ENCODE results near the gene ABHD17A. TPM values are rescaled to one million over a fixed set of nuclear protein-coding genes. Genes with fewer than 3 reads are reported as not detected.
"Not testable (repeated sequence)": the region's sequence is repeated elsewhere in the genome, so short reads cannot be mapped to it uniquely, and the experiment has no call there.

Gene ABHD17A
- polyA plus RNA-seq, 3 donors: 33.3 to 37.7 (median 34.9) TPM

DNA sequence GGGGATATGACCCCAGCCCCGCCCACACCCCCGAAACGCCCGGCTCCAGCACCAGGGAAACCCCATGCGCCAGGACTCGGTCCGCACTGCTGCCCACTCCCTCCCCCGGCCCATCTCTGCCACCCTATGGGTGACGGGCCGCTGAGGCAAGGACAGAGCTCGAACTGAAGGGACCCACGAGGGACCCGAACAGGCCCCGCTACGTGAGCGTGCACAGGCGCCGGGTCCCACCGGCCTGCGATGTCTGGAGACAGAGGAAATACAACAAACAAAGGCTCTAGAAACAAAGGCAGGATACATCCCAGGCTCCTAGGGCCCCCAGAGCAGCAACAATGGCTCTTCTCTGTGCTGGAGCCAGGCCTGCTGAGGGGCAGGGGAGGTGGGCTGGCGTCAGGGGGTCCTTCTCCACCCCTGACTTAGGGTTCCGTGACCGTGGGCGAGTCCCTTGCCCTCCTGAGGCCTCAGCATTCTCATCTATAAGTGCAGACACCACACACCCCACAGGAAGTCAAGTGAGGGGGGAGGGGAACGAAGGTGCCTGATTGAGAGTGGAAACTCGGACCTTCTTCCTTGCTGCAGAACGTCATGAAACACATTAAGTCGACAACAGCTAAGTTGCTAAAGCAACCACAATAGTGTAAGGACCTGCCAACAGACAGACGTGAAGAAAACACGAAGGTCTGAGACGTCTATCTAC is 3.1 kb downstream of the ABHD17A start:
- DNase-seq (ENCODE audit: low read depth in 3 of 3, low spot score in 2 of 3): no peak

DNA sequence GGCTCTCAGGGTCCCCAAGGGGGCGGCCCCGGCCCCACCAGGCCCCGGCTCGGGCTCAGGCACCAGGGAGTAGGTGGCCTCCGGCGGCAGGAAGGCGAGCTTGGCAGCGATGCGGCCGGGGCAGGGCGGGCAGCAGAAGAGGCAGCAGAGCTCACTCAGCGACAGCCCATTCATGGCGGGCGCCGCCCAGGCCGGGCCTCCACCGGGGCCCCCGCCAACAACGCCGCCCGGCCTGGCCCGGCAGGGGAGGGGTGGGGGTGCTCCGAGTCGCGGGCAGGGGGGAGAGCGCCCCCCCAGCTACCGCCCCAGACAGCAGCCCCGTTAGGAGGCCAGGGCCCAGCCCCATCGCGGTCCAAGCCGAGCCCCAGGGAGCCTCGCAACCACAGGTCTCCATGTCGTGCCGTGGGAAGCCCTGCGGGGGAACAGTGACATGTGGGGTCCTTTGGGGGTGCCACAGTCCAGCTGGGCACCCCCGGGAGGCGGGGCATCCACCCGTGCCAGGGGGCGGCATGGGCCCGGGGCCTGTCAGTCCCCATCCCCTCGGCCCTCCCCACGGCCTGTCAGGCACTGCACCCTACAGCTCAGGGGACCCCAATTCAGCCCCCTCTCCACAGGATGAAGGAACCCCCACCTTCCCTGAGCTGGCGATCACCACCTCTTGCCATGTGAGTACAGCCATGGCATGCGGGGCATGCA is 3.8 kb downstream of the ABHD17A start:
- DNase-seq (ENCODE audit: low read depth in 3 of 3, low spot score in 2 of 3): not testable (repeated sequence)

DNA sequence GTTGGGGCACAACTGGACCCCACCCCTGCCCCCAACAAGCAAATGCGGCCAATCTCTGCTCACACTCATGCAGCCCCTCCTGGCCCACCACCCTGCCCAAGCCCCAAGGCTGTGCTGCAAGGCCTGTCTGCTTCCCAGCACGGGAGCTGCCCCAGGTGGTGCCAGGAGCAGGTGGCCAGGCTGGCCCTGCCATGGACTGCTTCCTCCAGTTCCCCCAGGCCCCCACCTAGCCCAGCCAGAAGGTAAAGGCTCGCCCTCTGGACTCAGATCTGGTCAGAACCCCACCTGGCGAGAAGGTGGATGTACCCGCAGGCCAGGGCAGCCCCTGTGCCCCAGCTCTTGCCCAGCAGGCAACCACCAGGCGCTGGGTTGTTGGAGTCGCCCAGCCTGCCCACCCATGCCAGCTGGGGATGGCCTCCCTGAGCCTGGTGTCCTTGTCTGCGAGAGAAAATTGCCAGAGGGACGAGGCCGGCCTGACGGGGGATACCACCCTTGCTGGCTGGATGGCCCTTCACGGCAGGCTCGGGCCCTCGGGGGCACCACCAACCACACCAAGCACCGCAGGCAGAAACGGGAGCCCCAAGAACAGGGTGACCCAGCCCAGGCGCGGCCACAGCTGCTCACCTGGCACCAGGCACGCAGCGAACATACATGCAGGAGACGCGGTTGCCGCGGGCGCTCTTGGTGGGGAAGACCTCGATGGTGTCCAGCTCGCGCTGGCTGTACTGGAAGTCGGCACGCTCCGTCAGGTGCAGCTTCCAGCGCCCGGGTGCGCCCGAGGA is 4.5 kb downstream of the ABHD17A start:
- no peak for DNase-seq (ENCODE audit: low read depth in 3 of 3, low spot score in 2 of 3)

DNA sequence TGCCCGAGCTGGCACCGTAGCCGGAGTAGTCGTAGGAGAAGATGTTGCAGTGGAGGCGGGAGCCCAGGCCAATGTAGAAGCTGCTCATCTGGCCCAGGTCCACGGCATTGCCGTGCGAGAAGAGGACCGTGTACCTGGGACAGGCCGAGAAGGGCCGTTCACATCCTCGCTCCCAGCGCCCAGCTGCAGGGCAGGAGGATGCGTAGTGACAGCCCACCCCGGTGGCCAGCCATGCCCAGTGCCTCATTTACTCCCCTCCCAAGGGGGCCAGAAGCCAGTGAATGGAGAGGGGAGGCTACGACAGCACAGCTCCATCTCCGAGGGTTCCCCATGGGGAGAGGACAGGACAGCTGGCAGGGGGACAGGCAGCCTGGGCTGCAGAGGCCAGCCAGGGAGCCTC is 5.3 kb downstream of the ABHD17A start:
- not testable (repeated sequence) for DNase-seq (ENCODE audit: low read depth in 3 of 3, low spot score in 2 of 3)

DNA sequence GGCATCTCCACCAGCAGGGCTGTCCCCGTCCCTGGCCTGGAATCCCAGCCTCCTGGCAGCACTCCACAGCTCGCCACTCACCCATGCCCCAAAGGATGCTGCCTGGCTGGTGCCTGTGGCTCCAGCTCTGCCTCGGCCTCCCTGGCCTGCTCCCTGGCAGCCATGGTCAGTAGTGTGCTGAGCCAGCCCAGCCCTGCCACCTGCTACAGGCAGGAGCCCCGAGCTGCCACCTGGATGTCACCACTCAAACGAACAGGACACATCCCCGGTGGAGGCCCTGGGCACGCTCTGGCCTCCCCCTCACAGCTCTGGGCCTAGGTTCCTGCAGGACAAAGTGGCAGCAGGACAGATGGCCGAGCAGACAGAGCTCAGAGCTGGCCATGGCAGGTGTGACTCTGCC is 6.7 kb downstream of the ABHD17A start:
- DNase-seq (ENCODE audit: low read depth in 3 of 3, low spot score in 2 of 3): not testable (repeated sequence)

DNA sequence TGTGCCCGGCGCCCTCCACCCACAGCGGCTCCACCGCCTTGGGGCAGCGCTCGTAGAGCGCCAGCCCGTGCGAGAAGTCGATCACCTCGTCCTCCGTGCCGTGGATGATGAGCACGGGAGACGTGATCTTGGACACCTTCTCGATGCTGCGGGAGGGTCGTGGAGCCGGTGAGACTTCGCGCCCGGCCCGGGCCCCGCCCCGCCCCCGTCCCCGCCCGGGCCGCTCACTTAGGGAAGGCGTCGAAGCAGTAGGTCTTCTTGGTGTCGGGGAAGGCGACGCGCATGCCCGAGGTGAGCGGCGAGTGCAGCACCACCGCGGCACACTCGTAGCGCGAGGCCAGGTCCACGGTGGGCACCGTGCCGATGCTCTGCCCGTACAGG is 8.0 kb downstream of the ABHD17A start:
- DNase-seq (ENCODE audit: low read depth in 3 of 3, low spot score in 2 of 3): not testable (repeated sequence)

DNA sequence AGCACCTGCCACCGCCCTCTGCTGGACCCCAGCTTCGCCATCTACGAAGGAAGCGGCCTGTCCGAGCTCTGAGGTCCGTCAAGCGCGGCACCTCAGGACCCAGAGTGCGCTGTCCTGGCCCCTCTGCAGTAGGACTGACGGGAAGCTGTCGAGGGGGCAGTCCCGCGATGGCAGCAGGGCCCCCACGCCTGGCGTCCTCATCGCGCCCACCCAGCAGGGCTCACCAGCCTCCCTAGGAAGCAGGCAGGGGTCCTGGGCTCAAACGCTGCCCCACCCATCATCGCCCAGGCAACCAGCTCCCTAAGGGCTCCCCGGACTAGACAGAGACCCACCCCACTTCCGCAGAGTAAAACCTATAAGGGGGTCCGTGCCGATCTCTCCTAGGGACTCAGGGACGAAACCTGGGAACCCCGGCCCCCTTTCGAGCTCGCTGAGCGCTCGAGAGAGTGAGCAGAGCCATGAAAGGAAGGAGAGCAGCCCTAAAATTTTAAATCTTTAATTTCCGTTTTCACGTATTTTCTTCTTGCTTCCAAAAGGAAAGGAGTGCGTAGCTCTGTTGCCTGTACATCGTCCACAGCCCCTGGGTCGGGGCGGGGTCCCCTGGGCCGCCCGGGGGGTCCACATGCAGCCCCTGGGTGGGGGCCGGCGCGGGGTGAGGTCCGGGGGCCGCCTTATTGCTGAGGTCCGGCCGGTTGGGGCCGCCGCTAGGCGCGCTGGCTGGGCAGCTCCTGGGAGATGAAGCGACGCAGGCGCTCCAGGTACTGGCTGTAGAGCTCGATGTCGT is 8.6 kb downstream of the ABHD17A start:
- DNase-seq (ENCODE audit: low read depth in 3 of 3, low spot score in 2 of 3): not testable (repeated sequence)

DNA sequence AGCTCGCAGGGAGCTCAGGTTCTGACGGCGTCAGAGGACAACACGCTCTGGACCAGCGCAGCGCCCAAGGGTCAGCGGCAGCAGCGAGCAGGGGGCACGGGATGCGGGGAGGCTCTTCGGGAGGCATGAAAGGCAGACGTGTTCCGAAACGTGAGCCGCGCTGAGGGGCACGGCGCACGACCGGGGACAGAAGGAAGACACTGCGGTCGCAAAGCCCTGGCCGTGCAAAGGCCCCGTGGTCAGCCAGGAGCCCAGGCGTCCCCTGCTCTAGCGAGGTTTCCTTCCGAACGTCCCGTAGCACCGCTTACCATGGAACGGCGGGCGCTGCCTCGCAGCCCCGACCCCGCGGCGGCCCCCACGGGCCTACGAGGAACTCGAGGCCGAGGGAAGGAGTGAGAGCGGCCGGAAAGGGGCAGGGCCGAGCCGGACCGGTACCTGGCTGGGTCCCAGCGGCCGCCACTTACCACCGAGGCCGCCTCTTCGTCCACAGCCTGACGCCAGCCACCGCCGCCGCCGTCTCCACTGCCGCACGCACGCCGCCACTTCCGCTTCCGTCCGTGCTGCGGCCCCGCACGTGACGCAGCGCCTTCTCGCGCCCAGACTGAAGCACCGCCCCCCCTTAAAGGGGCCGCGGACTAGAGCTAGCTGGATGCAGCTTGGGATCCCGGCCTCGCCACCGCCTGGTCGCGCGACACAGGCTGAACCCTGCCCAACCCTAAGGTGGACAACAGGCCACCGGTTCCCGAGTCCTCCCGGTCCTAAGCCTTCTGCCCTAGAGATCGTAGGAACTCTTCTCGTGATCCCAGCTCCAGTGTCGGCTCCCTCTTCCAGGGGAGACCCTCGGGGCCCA is 9.4 kb downstream of the ABHD17A start:
- peak in 1 of 3 donors; percentile 84 for DNase-seq (ENCODE audit: low read depth in 3 of 3, low spot score in 2 of 3)

DNA sequence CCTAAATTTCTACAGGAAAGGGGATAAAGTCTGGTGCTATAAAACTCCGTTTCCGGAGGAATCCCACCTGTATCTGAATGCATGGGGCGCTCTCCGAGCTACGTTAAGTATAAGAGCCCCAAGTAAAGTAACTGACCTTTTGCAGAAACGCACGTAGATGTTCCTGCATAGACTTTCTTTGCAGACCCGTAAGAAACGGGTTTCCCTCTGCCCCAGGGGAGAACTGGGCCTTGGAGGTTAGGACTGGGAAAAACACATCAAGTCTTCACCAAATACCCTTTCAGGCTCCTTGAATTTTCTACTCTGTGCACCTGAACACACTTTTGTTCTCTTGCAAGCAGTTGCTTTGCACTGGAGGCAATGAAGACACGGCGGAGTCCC is 10.0 kb downstream of the ABHD17A start:
- not testable (repeated sequence) for DNase-seq (ENCODE audit: low read depth in 3 of 3, low spot score in 2 of 3)

DNA sequence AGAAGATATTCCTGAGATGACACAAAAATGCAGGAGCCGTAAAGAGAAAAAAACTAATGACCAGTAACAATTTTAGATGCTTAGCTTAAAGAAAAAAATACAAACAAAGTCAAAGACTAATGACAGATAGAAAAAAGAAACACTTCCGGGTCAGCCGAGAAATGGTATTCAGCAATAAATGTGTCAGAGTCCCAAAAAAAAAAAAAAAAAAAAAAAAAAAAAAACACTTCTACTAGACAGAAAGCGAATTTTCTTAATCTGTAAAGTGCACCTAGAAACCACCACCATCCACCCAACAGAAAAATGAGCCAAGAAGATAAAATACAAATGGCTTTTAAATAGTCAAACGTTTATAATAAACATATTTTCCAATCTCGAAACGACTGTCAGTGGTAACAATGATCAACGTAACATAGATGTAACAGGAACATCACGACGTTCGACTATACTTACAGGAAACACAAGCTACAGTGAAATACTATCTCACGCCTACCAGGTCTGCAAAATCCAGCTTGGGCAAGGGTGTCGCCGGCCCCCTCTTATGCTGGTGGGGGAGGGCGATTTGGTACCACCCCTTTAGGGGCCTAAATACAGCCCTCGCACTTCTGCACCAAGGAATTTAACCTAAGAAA is 10.6 kb downstream of the ABHD17A start:
- no peak for DNase-seq (ENCODE audit: low read depth in 3 of 3, low spot score in 2 of 3)

DNA sequence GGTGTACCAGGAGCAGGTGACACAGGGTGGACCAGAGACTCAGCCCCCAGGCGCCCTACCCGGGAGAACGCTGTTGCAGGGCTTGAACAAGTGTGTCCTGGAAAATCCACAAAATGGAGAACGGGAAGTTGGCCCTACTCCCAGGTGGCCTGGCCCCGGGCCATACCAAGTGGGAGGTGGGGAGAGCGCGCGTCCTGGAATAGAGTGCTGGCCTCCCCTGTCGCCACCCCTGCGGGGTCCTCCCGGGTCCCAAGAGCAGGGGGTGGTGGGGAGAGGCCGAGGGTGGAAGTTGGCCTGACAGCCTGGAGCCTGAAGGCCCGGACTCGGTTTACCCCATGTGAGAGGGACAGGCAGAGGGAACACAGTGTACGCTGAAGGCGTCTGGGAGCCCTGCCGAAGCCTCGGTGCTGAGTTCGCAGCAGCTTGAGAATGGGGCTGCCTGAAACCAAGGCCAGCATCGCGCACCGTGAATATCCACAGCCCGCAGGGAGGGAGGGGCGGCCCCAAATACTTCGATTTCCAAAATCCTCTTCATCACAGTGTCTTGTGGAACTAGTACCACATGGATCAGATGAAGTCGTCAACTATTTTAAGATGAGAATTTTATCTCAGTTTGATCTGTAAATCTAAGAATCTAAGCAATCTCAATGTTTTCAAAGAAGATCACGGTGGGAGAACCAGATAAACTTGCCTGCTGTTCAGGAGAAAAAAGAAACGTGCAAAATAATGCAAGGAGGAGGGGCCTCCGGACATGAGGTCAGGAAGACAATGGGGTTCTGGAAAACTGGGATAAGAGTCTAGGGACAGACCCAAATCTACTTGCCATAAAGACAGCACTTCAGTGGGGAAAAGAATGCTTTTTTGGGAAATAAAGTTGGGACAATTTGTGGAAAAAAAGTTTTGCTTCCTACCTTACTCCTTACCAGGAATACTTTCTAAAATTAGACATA is 11.5 kb downstream of the ABHD17A start:
- no peak for DNase-seq (ENCODE audit: low read depth in 3 of 3, low spot score in 2 of 3)

DNA sequence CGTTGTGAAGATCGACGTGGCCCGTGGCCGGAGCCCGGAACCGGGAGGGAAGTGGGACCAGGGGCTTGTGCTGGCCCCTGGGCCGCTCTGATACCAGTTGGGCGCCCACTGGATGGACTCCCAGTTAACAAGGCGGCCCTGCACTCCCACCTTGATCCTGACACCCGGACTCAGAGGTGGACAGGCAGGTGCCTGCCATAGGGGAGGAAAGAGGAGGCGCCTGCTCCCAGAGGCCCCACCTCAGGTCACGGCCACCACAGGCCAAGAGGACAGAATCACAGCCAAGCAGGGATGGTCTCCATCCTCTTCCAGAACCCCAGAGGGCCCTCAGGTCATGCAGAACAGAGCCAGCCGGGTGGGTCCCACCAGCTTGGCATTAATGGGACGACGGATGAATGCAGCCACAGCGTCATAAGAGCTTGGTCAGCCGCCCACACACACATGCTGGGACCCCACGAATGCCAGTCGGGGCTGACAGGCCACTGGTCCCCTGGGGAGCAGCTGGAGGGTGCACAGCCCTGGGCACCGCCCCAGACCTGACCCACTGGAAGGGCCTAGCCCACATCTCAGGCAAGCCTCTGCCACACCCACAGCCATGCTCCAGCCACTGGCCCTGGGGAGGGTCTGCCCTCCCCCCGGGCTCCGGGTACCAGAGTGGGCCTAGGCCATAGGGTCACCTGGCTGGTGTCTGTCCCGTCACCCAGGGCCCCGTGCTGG is 12.3 kb downstream of the ABHD17A start:
- no peak for DNase-seq (ENCODE audit: low read depth in 3 of 3, low spot score in 2 of 3)

DNA sequence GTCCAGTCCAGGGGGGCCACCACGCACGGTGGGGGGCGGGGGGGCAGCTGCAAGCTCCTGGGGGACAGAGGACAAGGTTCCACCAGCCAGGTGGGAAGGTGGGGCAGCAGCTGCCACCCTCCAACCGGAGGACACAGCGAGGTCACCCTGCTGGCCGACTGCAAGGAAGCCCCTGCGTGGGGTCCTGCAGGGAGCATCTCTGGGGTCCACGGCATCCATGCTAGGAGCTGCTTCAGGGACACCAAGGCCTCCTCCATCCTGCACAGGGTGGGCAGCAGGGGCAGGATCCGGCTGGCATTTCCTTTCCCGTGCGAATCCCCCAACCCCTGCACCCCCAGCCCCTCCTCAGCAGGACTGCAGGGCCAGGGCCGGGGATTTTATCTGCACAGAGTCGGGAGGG is 13.7 kb downstream of the ABHD17A start:
- no peak for DNase-seq (ENCODE audit: low read depth in 3 of 3, low spot score in 2 of 3)

DNA sequence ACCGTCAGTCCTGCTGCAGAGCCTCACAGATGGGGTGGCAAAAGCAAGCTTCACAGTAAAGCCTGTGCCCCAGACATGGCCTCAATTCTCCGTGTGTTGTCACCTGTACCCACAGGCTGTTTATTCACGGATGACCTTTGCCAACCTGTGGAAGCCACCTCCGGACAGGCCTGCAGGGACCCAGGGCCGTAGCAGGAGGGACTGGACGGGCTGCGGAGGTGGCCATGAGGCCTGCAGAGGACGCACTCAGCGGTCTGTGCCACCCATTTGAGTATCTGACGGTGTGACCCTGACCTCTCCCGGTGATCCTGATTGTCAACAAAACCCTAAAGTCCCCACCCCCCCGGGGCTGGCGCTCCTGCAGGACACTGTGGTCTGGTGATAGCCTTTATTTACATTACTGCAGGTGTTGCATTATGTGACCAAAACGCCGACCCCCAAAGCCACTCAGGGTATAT is 14.1 kb downstream of the ABHD17A start:
- no peak for DNase-seq (ENCODE audit: low read depth in 3 of 3, low spot score in 2 of 3)

DNA sequence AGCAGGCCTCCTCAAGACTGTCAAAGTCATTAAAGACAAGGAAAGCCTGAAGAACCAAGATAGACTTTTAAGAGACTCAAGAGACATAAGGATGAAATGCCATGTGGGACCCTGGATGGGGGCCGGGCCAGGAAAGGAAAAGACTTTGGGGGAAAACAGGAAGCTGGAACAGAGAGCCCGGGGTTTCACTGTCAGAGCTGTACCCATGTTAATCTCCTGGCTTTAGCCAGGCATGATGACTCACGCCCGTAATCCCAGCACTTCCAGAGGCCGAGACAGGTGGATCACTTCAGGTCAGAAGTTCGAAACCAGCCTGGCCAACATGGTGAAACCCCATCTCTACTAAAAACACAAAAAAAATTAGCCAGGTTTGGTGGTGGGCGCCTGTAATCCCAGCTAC is 16.3 kb downstream of the ABHD17A start:
- DNase-seq (ENCODE audit: low read depth in 3 of 3, low spot score in 2 of 3): no peak

DNA sequence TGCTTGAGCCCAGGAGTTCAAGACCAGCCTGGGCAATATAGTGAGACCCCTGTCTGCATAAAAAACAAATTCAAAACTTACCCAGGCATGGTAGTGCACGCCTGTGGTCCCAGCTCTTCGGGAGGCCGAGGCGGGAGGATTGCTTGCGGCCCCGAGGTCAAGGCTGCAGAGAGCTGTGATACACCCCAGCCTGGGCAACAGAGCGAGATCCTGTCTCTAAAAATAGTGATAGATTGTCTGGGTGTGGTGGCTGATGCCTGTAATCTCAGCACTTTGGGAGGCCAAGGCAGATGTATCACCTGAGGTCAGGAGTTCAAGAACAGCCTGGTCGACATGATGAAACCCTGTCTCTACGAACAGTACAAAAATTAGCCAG is 18.0 kb downstream of the ABHD17A start:
- DNase-seq (ENCODE audit: low read depth in 3 of 3, low spot score in 2 of 3): no peak

DNA sequence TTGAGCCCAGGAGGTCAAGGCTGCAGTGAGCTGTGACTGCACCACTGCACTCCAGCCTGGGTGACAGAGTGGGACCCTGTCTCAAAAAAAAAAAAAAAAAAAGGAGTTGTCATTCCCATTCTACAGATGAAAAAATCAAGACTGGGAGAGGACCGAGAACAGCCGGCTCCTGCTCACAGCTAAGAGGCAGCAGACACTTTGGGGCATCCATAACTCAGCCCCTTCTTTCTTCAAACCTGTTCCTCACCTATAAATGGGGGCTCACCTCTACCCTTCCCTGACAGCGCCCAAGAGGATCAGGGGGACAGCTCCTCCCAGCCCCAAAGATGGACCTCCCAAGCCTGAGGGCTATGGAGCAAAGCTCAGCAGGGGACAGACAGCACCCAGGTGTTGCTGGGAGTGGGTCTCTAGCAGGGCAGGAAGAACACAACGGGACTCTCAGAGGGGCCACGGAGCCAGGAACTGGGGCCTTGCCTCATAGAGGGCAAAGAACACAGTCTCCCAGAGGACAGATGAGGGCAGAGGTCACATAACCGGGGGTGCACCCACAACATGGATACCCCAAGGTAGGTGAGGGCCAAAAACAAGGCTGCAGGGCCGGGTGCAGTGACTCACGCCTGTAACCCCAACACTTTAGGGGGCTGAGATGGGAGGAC is 18.5 kb downstream of the ABHD17A start:
- no peak for DNase-seq (ENCODE audit: low read depth in 3 of 3, low spot score in 2 of 3)

All from right renal cortex interstitium (tissue), 3 donors.